ENCODE data around the gene PIGL. TPM values are rescaled to one million over a fixed set of nuclear protein-coding genes. Genes with fewer than 3 reads are reported as not detected.

The PIGL gene
- total RNA-seq, 2 donors from 2014 or later = 52.1 to 124 TPM

DNA sequence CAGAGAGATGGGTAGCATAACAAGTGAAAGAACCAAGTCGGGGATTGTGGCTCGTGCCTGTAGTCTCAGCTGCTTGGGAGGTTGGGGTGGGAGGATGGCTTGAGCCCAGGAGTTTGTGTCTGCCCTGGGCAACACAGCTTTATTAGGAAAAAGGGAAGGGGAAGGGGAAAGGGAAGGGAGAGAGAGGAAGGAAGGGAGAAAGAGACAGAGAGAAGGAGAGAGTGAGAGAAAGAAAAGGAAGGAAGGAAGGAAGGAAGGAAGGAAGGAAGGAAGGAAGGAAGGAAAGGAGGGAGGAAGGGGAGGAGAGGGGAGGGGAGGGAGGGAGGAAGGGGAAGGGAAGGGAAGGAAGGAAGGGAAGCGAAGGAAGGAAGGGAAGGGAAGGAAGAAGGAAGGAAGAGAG is 103.0 kb downstream of the PIGL start:
- ATAC-seq (ENCODE audit: insufficient number of reproducible peaks, low FRiP score, low read depth) = no peak
- TF ChIP-seq, protein P1, sequence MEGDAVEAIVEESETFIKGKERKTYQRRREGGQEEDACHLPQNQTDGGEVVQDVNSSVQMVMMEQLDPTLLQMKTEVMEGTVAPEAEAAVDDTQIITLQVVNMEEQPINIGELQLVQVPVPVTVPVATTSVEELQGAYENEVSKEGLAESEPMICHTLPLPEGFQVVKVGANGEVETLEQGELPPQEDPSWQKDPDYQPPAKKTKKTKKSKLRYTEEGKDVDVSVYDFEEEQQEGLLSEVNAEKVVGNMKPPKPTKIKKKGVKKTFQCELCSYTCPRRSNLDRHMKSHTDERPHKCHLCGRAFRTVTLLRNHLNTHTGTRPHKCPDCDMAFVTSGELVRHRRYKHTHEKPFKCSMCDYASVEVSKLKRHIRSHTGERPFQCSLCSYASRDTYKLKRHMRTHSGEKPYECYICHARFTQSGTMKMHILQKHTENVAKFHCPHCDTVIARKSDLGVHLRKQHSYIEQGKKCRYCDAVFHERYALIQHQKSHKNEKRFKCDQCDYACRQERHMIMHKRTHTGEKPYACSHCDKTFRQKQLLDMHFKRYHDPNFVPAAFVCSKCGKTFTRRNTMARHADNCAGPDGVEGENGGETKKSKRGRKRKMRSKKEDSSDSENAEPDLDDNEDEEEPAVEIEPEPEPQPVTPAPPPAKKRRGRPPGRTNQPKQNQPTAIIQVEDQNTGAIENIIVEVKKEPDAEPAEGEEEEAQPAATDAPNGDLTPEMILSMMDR (IDR thresholded peaks at IDR 0.05) = no peak
- Histone ChIP-seq H3K27ac (no peak overlapping the region), H3K4me1 (ENCODE audit: control insufficient read depth in 1 of 2, low read depth in 2 of 2) (no peaks in the 10 kb centered on the region), H3K27me3 (replicated peaks; ENCODE audit: insufficient read depth) (no peaks in the 10 kb centered on the region), H3K36me3 (peaks cover 14% of the 10 kb centered on the region), H3K9me3 (no peaks in the 10 kb centered on the region), H3K4me3 (no peak overlapping the region)
- no peak for DNase-seq (ENCODE audit: low spot score)

DNA sequence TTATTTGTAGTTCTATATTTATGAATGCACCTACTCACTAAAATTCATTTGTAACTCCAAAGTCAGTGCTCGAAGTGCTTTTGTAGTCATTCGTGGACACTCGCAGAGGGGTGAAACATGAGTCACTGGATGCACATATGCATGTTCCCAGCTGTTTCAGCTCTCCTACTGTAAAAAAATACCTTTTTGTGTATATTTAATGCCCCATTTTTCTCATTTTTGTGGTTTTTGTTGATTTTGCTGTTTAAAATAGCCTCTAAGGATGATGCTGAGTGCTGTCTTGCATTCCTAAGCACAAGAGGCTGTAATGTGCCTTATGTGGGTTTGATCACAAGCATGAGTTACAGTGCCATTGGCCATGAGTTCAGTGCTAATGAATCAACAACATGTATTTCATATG is 105.6 kb downstream of the PIGL start:
- Histone ChIP-seq H3K27ac (no peak overlapping the region), H3K9me3 (no peaks in the 10 kb centered on the region), H3K36me3 (peaks cover 11% of the 10 kb centered on the region), H3K4me1 (ENCODE audit: control insufficient read depth in 1 of 2, low read depth in 2 of 2) (no peaks in the 10 kb centered on the region), H3K27me3 (replicated peaks; ENCODE audit: insufficient read depth) (no peaks in the 10 kb centered on the region), H3K4me3 (no peak overlapping the region)
- DNase-seq (ENCODE audit: low spot score) (no peak), ATAC-seq (ENCODE audit: insufficient number of reproducible peaks, low FRiP score, low read depth) (no peak)
- TF ChIP-seq, protein P1 (IDR thresholded peaks at IDR 0.05) = no peak

DNA sequence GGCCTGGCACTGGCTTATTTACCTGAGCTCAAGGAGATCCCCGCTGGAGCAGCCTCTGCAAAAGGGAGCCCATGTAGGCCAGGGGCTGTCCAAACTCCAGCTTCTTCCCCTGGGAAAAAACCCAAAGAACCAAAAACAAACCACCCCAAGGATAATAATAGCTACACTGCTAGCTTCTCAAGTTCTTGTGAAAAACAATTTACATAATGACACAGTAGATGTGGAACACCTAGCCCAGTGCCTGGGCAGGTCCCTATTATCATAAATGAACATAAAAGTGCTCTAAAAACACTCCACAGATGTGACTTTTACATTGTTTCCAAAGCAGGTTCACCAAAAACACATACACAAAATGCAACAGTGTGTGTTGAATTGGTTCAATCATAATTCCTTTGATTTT is 109.0 kb downstream of the PIGL start:
- TF ChIP-seq, protein P1 (IDR thresholded peaks at IDR 0.05) = no peak
- H3K36me3 ChIP-seq = peaks cover 11% of the 10 kb centered on the region
- H3K4me1 ChIP-seq (ENCODE audit: control insufficient read depth in 1 of 2, low read depth in 2 of 2) = peaks cover 0 to 12% of the 10 kb centered on the region in 2 donors
- H3K27ac ChIP-seq = no peak overlapping the region
- ATAC-seq (ENCODE audit: insufficient number of reproducible peaks, low FRiP score, low read depth) (no peak), DNase-seq (ENCODE audit: low spot score) (no peak)
- no peaks in the 10 kb centered on the region for H3K9me3 ChIP-seq
- no peak overlapping the region for H3K4me3 ChIP-seq
- no peaks in the 10 kb centered on the region for H3K27me3 ChIP-seq (replicated peaks; ENCODE audit: insufficient read depth)

DNA sequence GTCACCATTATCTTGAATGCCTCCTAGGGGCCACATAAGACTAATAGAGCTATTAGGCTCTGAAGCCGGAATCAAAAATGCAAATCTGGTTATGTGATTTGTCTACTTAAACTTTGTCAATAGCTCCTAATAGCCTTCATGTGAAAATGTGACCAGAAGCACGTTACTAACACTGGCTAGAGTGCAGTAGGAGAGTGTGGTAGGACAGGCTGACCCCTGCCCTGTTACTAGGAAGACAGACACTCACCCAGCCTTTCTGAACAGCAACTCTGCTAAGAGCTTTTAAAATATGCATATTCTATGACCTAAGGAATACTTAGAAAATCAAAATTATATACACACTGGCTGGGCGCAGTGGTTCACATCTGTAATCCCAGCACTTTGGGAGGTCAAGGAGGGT is 110.0 kb downstream of the PIGL start:
- Histone ChIP-seq H3K27ac (no peak overlapping the region), H3K4me1 (ENCODE audit: control insufficient read depth in 1 of 2, low read depth in 2 of 2) (peaks cover 0 to 12% of the 10 kb centered on the region in 2 donors), H3K9me3 (no peaks in the 10 kb centered on the region), H3K36me3 (peaks cover 11% of the 10 kb centered on the region), H3K27me3 (replicated peaks; ENCODE audit: insufficient read depth) (no peaks in the 10 kb centered on the region), H3K4me3 (no peak overlapping the region)
- TF ChIP-seq, protein P1 (IDR thresholded peaks at IDR 0.05) = no peak
- DNase-seq (ENCODE audit: low spot score) = no peak
- no peak for ATAC-seq (ENCODE audit: insufficient number of reproducible peaks, low FRiP score, low read depth)

DNA sequence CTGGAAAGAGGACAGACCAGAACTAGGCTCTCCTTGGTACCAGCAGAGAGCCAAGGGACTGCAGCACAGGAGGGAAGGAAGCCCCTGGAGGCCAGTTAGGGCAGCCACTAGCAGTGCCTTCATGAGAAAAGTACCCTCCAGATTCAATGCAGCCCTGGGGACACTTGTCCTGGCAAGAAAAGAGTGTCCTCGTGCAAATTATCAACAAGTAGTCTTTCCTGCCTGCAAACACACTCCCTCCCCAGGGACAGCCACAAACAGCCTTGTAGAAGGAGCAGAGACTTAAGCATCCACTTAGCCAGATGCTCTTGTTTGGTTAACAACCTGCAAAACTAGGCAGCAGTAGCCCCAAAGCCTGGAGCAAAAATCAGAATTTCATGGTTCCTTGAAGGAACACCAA is 112.0 kb downstream of the PIGL start:
- TF ChIP-seq, protein P1 (IDR thresholded peaks at IDR 0.05) = no peak
- Histone ChIP-seq H3K4me1 (ENCODE audit: control insufficient read depth in 1 of 2, low read depth in 2 of 2) (peaks cover 0 to 12% of the 10 kb centered on the region in 2 donors), H3K36me3 (peaks cover 11% of the 10 kb centered on the region), H3K27me3 (replicated peaks; ENCODE audit: insufficient read depth) (no peaks in the 10 kb centered on the region), H3K9me3 (no peaks in the 10 kb centered on the region), H3K4me3 (peak overlapping the region; percentile 64), H3K27ac (no peak overlapping the region)
- DNase-seq (ENCODE audit: low spot score) = no peak
- ATAC-seq (ENCODE audit: insufficient number of reproducible peaks, low FRiP score, low read depth) = no peak

Data from thoracic aorta (tissue), 2 donors.